Panc1 (cell line): ENCODE data around the gene TAS1R2. TPM values are rescaled to one million over a fixed set of nuclear protein-coding genes. Genes with fewer than 3 reads are reported as not detected.

Source experiments
- ATAC-seq: fragments of 200-7000 bp; cut with Tn5 transposase; 2 replicates; pipeline ENCODE4 v1.9.1; 2020; ENCODE audit warnings: mild to moderate bottlenecking, moderate library complexity
- BruUV-seq: library from RNA; stranded (reverse); fragments of 400-500 nt; replicated peaks from 2 replicates; lab custom pipeline; 2021; lab: Mats Ljungman, UMichigan
- CTCF ChIA-PET: fragments of 300-600 bp; sonication (Branson Sonifier 250); formaldehyde crosslinking; loops from one replicate; lab custom pipeline; 2022; ENCODE audit warnings: antibody characterized with exemption; lab: Charles Lee
- POLR2A ChIA-PET: fragments of 300-600 bp; sonication (Branson Sonifier 250); formaldehyde crosslinking; loops from one replicate; lab custom pipeline; 2022; ENCODE audit warnings: antibody characterized with exemption; lab: Charles Lee
- DNase-seq: peaks from one replicate; pipeline ENCODE4 v3.0.0-alpha.2; 2010; ENCODE audit warnings: low read depth, low spot score
- H3K27ac ChIP-seq: 2 replicates; pipeline ENCODE4 v1.5.1; 2011; ENCODE audit warnings: mild to moderate bottlenecking, low read length, inconsistent platforms
- H3K27me3 ChIP-seq: fragments of 200-500 bp; sonication (Bioruptor generic); 2 replicates; pipeline ENCODE4 v1.6.0; 2014; ENCODE audit warnings: low read length, inconsistent platforms; ENCODE audit not compliant: control insufficient read depth, insufficient read depth
- H3K36me3 ChIP-seq: fragments of 200-500 bp; sonication (Bioruptor generic); 2 replicates; pipeline ENCODE4 v1.5.1; 2014; ENCODE audit warnings: inconsistent platforms, mild to moderate bottlenecking, low read length, moderate library complexity; ENCODE audit not compliant: control insufficient read depth, insufficient read depth
- H3K4me1 ChIP-seq: 2 replicates; pipeline ENCODE4 v1.5.1; 2011; ENCODE audit warnings: inconsistent platforms, mild to moderate bottlenecking, low read length, moderate library complexity; ENCODE audit not compliant: control insufficient read depth, insufficient read depth
- H3K4me3 ChIP-seq, 2 experiments: 2 replicates each; pipeline ENCODE4 v1.5.1; 2011 to 2012; ENCODE audit warnings: low read depth in 2 of 2, low read length in 2 of 2, mild to moderate bottlenecking in 2 of 2, inconsistent platforms in 1 of 2, moderate library complexity in 1 of 2
- H3K9me3 ChIP-seq: fragments of 200-500 bp; sonication (Bioruptor generic); 2 replicates; pipeline ENCODE4 v1.5.1; 2014; ENCODE audit warnings: low read depth, mild to moderate bottlenecking, inconsistent platforms, low read length, moderate library complexity; ENCODE audit not compliant: control insufficient read depth, insufficient read depth
- POLR2AphosphoS5 ChIP-seq: IDR thresholded peaks from 2 replicates; pipeline ENCODE4 v1.6.1; 2012; ENCODE audit warnings: mild to moderate bottlenecking, low read depth, low read length, moderate library complexity
- SIN3A ChIP-seq: IDR thresholded peaks from 2 replicates; pipeline ENCODE4 v1.6.1; 2012; ENCODE audit warnings: low read depth, mild to moderate bottlenecking, low read length, moderate library complexity, borderline replicate concordance; ENCODE audit not compliant: insufficient read depth
- TCF7L2 ChIP-seq: IDR thresholded peaks from 2 replicates; pipeline ENCODE4 v1.6.1; 2011; ENCODE audit warnings: mild to moderate bottlenecking, low read depth, low read length, inconsistent platforms
- in situ Hi-C: cut with HindIII; loops from 2 replicates; pipeline ENCODE4 v1.10.0; 2016; ENCODE audit warnings: low sequenced_read_pairs, low pct_unique_long_range_greater_than_20kb
- intact Hi-C: fragments of 100-400 bp; cut with micrococcal nuclease; formaldehyde crosslinking; loops from one replicate; pipeline ENCODE4 v1.10.0; 2022; ENCODE audit not compliant: unreplicated experiment
- total RNA-seq: library from RNA; stranded (reverse); gene quantifications from one replicate; pipeline ENCODE4 v1.2.1, GENCODE V29; 2021; ENCODE audit not compliant: unreplicated experiment
- TF ChIP-seq, protein P1 (sequence below), 2 experiments: IDR thresholded peaks; 2 replicates each; pipeline ENCODE4 v1.6.1; 2011 to 2012; ENCODE audit warnings: low read depth in 2 of 2, control low read depth in 1 of 2, low read length in 1 of 2, mild to moderate bottlenecking in 1 of 2, moderate library complexity in 1 of 2; ENCODE audit not compliant: insufficient read depth in 1 of 2
- TF ChIP-seq, protein P2 (sequence below): fragments of 450-650 bp; IDR thresholded peaks from 2 replicates; pipeline ENCODE4 v1.5.1; 2017; ENCODE audit warnings: mild to moderate bottlenecking

Gene TAS1R2
- total RNA-seq, 1 experiment from 2014 or later, result not detected

DNA sequence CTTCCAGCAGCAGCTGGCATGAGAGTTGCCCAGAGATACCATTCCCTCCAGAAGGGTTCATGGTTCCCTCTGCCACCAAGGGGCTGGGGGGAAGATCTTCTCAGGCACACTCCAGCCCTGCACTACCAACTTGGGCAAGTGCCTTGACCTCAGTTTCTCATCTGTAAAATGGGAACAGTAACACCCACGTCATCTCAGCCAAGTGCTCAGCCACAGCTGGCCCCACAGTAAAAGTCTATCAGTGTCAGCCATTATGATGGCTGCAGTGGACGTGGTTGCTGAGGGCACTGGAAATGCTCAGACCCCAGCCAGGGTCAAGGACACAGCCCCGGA is 16.3 kb upstream of the TAS1R2 start:
- H3K27me3 ChIP-seq, result no peaks in the 10 kb centered on the region
- ChIA-PET POLR2A (no interaction called here), CTCF (interaction anchor here (0.5 to 1.2 kb wide), 4 partner anchors 15 to 278 kb away, joined by 3 to 6 read pairs (median 4); no protein-coding TSS in a partner anchor)
- no peaks in the 10 kb centered on the region for H3K4me1 ChIP-seq
- no peak overlapping the region for H3K4me3 ChIP-seq
- H3K27ac ChIP-seq, result no peak overlapping the region
- TF ChIP-seq, protein P1, sequence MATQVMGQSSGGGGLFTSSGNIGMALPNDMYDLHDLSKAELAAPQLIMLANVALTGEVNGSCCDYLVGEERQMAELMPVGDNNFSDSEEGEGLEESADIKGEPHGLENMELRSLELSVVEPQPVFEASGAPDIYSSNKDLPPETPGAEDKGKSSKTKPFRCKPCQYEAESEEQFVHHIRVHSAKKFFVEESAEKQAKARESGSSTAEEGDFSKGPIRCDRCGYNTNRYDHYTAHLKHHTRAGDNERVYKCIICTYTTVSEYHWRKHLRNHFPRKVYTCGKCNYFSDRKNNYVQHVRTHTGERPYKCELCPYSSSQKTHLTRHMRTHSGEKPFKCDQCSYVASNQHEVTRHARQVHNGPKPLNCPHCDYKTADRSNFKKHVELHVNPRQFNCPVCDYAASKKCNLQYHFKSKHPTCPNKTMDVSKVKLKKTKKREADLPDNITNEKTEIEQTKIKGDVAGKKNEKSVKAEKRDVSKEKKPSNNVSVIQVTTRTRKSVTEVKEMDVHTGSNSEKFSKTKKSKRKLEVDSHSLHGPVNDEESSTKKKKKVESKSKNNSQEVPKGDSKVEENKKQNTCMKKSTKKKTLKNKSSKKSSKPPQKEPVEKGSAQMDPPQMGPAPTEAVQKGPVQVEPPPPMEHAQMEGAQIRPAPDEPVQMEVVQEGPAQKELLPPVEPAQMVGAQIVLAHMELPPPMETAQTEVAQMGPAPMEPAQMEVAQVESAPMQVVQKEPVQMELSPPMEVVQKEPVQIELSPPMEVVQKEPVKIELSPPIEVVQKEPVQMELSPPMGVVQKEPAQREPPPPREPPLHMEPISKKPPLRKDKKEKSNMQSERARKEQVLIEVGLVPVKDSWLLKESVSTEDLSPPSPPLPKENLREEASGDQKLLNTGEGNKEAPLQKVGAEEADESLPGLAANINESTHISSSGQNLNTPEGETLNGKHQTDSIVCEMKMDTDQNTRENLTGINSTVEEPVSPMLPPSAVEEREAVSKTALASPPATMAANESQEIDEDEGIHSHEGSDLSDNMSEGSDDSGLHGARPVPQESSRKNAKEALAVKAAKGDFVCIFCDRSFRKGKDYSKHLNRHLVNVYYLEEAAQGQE (IDR thresholded peaks at IDR 0.05; ENCODE audit: insufficient read depth in 1 of 2, low read depth in 2 of 2, low read length in 1 of 2), result no peak
- TF ChIP-seq, protein P2, sequence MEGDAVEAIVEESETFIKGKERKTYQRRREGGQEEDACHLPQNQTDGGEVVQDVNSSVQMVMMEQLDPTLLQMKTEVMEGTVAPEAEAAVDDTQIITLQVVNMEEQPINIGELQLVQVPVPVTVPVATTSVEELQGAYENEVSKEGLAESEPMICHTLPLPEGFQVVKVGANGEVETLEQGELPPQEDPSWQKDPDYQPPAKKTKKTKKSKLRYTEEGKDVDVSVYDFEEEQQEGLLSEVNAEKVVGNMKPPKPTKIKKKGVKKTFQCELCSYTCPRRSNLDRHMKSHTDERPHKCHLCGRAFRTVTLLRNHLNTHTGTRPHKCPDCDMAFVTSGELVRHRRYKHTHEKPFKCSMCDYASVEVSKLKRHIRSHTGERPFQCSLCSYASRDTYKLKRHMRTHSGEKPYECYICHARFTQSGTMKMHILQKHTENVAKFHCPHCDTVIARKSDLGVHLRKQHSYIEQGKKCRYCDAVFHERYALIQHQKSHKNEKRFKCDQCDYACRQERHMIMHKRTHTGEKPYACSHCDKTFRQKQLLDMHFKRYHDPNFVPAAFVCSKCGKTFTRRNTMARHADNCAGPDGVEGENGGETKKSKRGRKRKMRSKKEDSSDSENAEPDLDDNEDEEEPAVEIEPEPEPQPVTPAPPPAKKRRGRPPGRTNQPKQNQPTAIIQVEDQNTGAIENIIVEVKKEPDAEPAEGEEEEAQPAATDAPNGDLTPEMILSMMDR, result no peak
- no peak for TF ChIP-seq POLR2AphosphoS5
- no peak for TF ChIP-seq SIN3A
- no peak for TF ChIP-seq TCF7L2
- intact Hi-C loops (loop anchor here (5.0 kb wide), 1 partner anchor 278 kb away; no protein-coding TSS in a partner anchor), in situ Hi-C loops (no loop called here)
- H3K36me3 ChIP-seq, result no peaks in the 10 kb centered on the region
- BruUV-seq, result no TSS peak
- ATAC-seq (no peak), DNase-seq (no peak)
- H3K9me3 ChIP-seq, result no peaks in the 10 kb centered on the region

DNA sequence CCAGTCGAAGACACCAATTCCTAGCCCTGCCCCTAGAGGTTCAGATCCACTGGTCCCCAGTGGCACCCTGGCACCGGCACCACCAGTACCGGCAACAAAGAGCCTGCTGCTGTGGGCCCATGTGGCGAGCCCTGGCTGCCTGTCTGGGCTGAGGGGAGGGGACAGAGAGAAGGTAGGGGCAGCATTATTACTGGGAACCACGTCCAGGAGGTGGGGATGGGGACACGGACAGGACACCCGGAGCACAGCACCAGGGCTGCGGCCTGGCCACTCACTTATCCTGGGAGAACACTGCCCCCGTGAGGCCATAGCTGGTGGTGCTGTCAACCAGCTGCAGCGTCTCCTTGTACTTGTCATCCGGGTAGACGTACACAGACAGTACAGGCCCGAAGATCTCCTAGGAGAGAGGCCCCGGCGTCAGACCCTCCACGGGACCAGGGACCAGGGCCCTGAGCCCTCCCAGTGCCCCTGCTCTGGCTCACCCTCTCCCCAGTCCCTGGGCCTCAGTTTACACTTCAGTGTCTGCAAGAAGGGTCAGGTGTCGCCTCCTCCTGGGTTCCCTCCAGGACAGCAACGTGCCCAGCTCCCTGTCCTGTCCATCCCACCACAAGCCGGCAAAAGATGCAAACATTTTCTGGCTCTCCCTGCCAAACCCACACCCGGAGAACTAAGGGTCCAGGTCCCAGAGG is 15.8 kb upstream of the TAS1R2 start:
- H3K4me1 ChIP-seq, result no peaks in the 10 kb centered on the region
- ChIA-PET CTCF (interaction anchor here (0.5 to 1.4 kb wide), 6 partner anchors 9 to 294 kb away, joined by 3 to 6 read pairs (median 4); no protein-coding TSS in a partner anchor), POLR2A (no interaction called here)
- no peaks in the 10 kb centered on the region for H3K27me3 ChIP-seq
- DNase-seq, result peak; percentile 53
- ATAC-seq, result peak; percentile 94
- H3K4me3 ChIP-seq, result no peak overlapping the region
- no peaks in the 10 kb centered on the region for H3K9me3 ChIP-seq
- no TSS peak for BruUV-seq
- in situ Hi-C loops (no loop called here), intact Hi-C loops (loop anchor here (5.0 kb wide), 1 partner anchor 278 kb away; no protein-coding TSS in a partner anchor)
- H3K36me3 ChIP-seq, result no peaks in the 10 kb centered on the region
- TF ChIP-seq, protein P1 (IDR thresholded peaks at IDR 0.05; ENCODE audit: insufficient read depth in 1 of 2, low read depth in 2 of 2, low read length in 1 of 2), result no peak
- TF ChIP-seq, protein P2, result peak; percentile 93
- no peak overlapping the region for H3K27ac ChIP-seq
